Measurements from ENCODE around the gene NLGN2. TPM values are rescaled to one million over a fixed set of nuclear protein-coding genes. Genes with fewer than 3 reads are reported as not detected.

The NLGN2 gene
- total and polyA plus RNA-seq, 2 donors (not counting 1 experiment from before 2014, with no cell fraction given) = 0.52 to 3.4 TPM

- 95% methylated on average over 7 of the region's 7 CpGs for WGBS (ENCODE audit: insufficient coverage)
- no peak overlapping the region for H3K27ac ChIP-seq (ENCODE audit: low read length in 2 of 2)
- TF ChIP-seq CTCF (IDR thresholded peaks at IDR 0.05) (no peak), EZH2 (IDR thresholded peaks at IDR 0.05; ENCODE audit: borderline replicate concordance, insufficient read depth, low read depth, low read length, poor library complexity, severe bottlenecking) (no peak)
- no peak overlapping the region for H3K4me2 ChIP-seq (replicated peaks; ENCODE audit: low read depth, low read length, poor library complexity, severe bottlenecking)
- ChIA-PET POLR2A (no interaction called here), CTCF (no interaction called here)
- H3K27me3 ChIP-seq (replicated peaks in 1 of 4; ENCODE audit: control extremely low read depth in 1 of 4, control insufficient read depth in 3 of 4, insufficient read depth in 4 of 4, low read length in 3 of 4) = peaks cover 0 to 3% (median 0%) of the 10 kb centered on the region in 4 experiments
- H3K4me3 ChIP-seq (ENCODE audit: control extremely low read depth in 1 of 5, extremely low read depth in 1 of 5, insufficient read depth in 1 of 5, low read depth in 2 of 5, low read length in 4 of 5) = no peak overlapping the region
- H3K4me3 Mint-ChIP-seq = no peak overlapping the region
- ATAC-seq (ENCODE audit: low read depth) (no peak), DNase-seq (no peak)
- no peaks in the 10 kb centered on the region for H4K20me1 ChIP-seq (ENCODE audit: control insufficient read depth, insufficient read depth, low read length, poor library complexity, severe bottlenecking)
- H3K79me2 ChIP-seq (ENCODE audit: control insufficient read depth, insufficient read depth, low read length) = no peaks in the 10 kb centered on the region
- H3K9me3 Mint-ChIP-seq (ENCODE audit: insufficient read depth) = no peaks in the 10 kb centered on the region
- peaks cover 4% of the 10 kb centered on the region for H3K27me3 Mint-ChIP-seq
- no peak overlapping the region for H3K9ac ChIP-seq (ENCODE audit: low read length)
- no peaks in the 10 kb centered on the region for H3K4me1 ChIP-seq (ENCODE audit: control insufficient read depth in 2 of 2, insufficient read depth in 2 of 2, low read length in 2 of 2)
- H3K9me3 ChIP-seq (ENCODE audit: control extremely low read depth in 1 of 3, control insufficient read depth in 2 of 3, insufficient read depth in 1 of 3, low read length in 2 of 3) = no peaks in the 10 kb centered on the region
- no peaks in the 10 kb centered on the region for H3K36me3 ChIP-seq (replicated peaks in 1 of 2; ENCODE audit: control extremely low read depth in 1 of 2, control insufficient read depth in 1 of 2, extremely low read depth in 1 of 2, insufficient read depth in 2 of 2, low read length in 1 of 2)
- no peaks in the 10 kb centered on the region for H3K4me1 Mint-ChIP-seq
- H3K27ac Mint-ChIP-seq = no peak overlapping the region
- H2AFZ ChIP-seq (ENCODE audit: insufficient read depth, low read depth, low read length, poor library complexity, severe bottlenecking) = no peak overlapping the region
- intact Hi-C loops (cut with micrococcal nuclease) = no loop called here
These were observed 19.9 kb downstream of the NLGN2 start for GRCh38 chr17:7427549-7427948.

- ChIA-PET POLR2A (no interaction called here), CTCF (interaction anchor here (1.0 kb wide), 1 partner anchor 12 kb away, joined by 3 read pairs; no protein-coding TSS in a partner anchor)
- DNase-seq (no peak), ATAC-seq (ENCODE audit: low read depth) (no peak)
- Mint-ChIP-seq H3K4me3 (no peak within 1 kb of the TSS), H3K4me1 (no peaks in the 10 kb centered on the region), H3K9me3 (ENCODE audit: insufficient read depth) (no peaks in the 10 kb centered on the region), H3K27ac (no peak within 1 kb of the TSS), H3K27me3 (peaks cover 4% of the 10 kb centered on the region)
- Histone ChIP-seq H3K4me2 (replicated peaks; ENCODE audit: low read depth, low read length, poor library complexity, severe bottlenecking) (no peak within 1 kb of the TSS), H3K4me3 (ENCODE audit: control extremely low read depth in 1 of 5, extremely low read depth in 1 of 5, insufficient read depth in 1 of 5, low read depth in 2 of 5, low read length in 4 of 5) (no peak within 1 kb of the TSS), H3K27ac (ENCODE audit: low read length in 2 of 2) (no peak within 1 kb of the TSS), H3K4me1 (ENCODE audit: control insufficient read depth in 2 of 2, insufficient read depth in 2 of 2, low read length in 2 of 2) (no peaks in the 10 kb centered on the region), H4K20me1 (ENCODE audit: control insufficient read depth, insufficient read depth, low read length, poor library complexity, severe bottlenecking) (no peaks in the 10 kb centered on the region), H3K9ac (ENCODE audit: low read length) (no peak within 1 kb of the TSS), H3K27me3 (replicated peaks in 1 of 4; ENCODE audit: control extremely low read depth in 1 of 4, control insufficient read depth in 3 of 4, insufficient read depth in 4 of 4, low read length in 3 of 4) (peaks cover 0 to 3% (median 0%) of the 10 kb centered on the region in 4 experiments), H3K36me3 (replicated peaks in 1 of 2; ENCODE audit: control extremely low read depth in 1 of 2, control insufficient read depth in 1 of 2, extremely low read depth in 1 of 2, insufficient read depth in 2 of 2, low read length in 1 of 2) (no peaks in the 10 kb centered on the region), H3K79me2 (ENCODE audit: control insufficient read depth, insufficient read depth, low read length) (no peaks in the 10 kb centered on the region), H2AFZ (ENCODE audit: insufficient read depth, low read depth, low read length, poor library complexity, severe bottlenecking) (no peak within 1 kb of the TSS), H3K9me3 (ENCODE audit: control extremely low read depth in 1 of 3, control insufficient read depth in 2 of 3, insufficient read depth in 1 of 3, low read length in 2 of 3) (no peaks in the 10 kb centered on the region)
- intact Hi-C loops (cut with micrococcal nuclease) = no loop called here
- WGBS (ENCODE audit: insufficient coverage) = 86% methylated on average over 4 of the region's 5 CpGs
- TF ChIP-seq EZH2 (IDR thresholded peaks at IDR 0.05; ENCODE audit: borderline replicate concordance, insufficient read depth, low read depth, low read length, poor library complexity, severe bottlenecking) = no peak
- TF ChIP-seq CTCF (IDR thresholded peaks at IDR 0.05) = no peak
These were observed 20.9 kb downstream of the NLGN2 start, which contains the start of gene SPEM3 for GRCh38 chr17:7428557-7428956. Gene SPEM3, plus strand, starts transcription at chr17:7428857. Its CDS starts 46 bp downstream, at chr17:7428903.
